HepG2 (cell line): ENCODE data around the gene SCNM1. TPM values are rescaled to one million over a fixed set of nuclear protein-coding genes. Genes with fewer than 3 reads are reported as not detected.

Experiments
- AGO1 ChIP-seq: fragments of 200-400 bp; formaldehyde crosslinking; IDR thresholded peaks from 2 replicates; pipeline ENCODE4 v1.6.1; 2017; ENCODE audit warnings: mild to moderate bottlenecking, low read depth, low read length, moderate library complexity; ENCODE audit not compliant: poor library complexity, severe bottlenecking
- CHD4 ChIP-seq: fragments of 200-600 bp; sonication (generic); IDR thresholded peaks from 2 replicates; pipeline ENCODE4 v1.7.0; 2017; ENCODE audit warnings: mild to moderate bottlenecking, low read length, borderline replicate concordance
- DR1 ChIP-seq: sonication (generic); formaldehyde crosslinking; IDR thresholded peaks from 2 replicates; pipeline ENCODE4 v1.8.0; 2021; ENCODE audit warnings: mild to moderate bottlenecking, missing genetic modification reagents, inconsistent platforms
- ELF4 ChIP-seq: sonication (generic); formaldehyde crosslinking; IDR thresholded peaks from 2 replicates; pipeline ENCODE4 v1.5.0; 2020; ENCODE audit warnings: missing genetic modification reagents, mild to moderate bottlenecking, moderate library complexity, borderline replicate concordance
- HOXA5 ChIP-seq: sonication (generic); formaldehyde crosslinking; IDR thresholded peaks from 2 replicates; pipeline ENCODE4 v1.4.0; 2020; ENCODE audit warnings: missing genetic modification reagents
- NKX3-1 ChIP-seq: sonication (generic); formaldehyde crosslinking; IDR thresholded peaks from 2 replicates; pipeline ENCODE4 v1.5.0; 2020; ENCODE audit warnings: missing genetic modification reagents
- ZBTB7A ChIP-seq: sonication (generic); formaldehyde crosslinking; IDR thresholded peaks from 2 replicates; pipeline ENCODE4 v1.8.0; 2022; ENCODE audit warnings: mild to moderate bottlenecking, missing genetic modification reagents
- ZKSCAN8 ChIP-seq: IDR thresholded peaks from 2 replicates; pipeline ENCODE4 v1.6.1; 2016; ENCODE audit warnings: borderline replicate concordance, missing genetic modification reagents, missing compliant biosample characterization
- ZNF256 ChIP-seq: sonication (generic); formaldehyde crosslinking; conservative IDR thresholded peaks from 2 replicates; pipeline ENCODE4 v1.4.0; 2020; ENCODE audit warnings: missing genetic modification reagents
- polyA plus RNA-seq, 8 experiments: library from polyadenylated mRNA; depleted of rRNA in 3 of 8; stranded (reverse) in 7 of 8; unstranded in 1 of 8; fragments of >200 nt; fragmentation: Illumina TruSeq in 4 of 8; extraction: Trizol in 4 of 8; gene quantifications; 2 replicates each; pipeline versions ENCODE4 v1.2.1 to v1.2.3, GENCODE V29; 2011 to 2016; ENCODE audit warnings: low read depth in 4 of 8, missing spikeins in 1 of 8, mixed read lengths in 1 of 8; ENCODE audit not compliant: insufficient read depth in 1 of 8
- total RNA-seq, 5 experiments: library from RNA; depleted of rRNA; stranded (reverse); fragments of >200 nt; fragmentation: Illumina TruSeq; extraction: Trizol; gene quantifications; 2 replicates each; pipeline ENCODE4 v1.2.3, GENCODE V29; 2016; ENCODE audit warnings: low read depth in 1 of 5
- TF ChIP-seq, protein P1 (sequence below): sonication (generic); formaldehyde crosslinking; IDR thresholded peaks from 2 replicates; pipeline ENCODE4 v1.5.1; 2020; ENCODE audit warnings: mild to moderate bottlenecking, missing genetic modification reagents, borderline replicate concordance
- TF ChIP-seq, protein P2 (sequence below): sonication (generic); formaldehyde crosslinking; IDR thresholded peaks from 2 replicates; pipeline ENCODE4 v1.4.0; 2020; ENCODE audit warnings: mild to moderate bottlenecking, missing genetic modification reagents
- TF ChIP-seq, protein P3 (sequence below): IDR thresholded peaks from 2 replicates; pipeline ENCODE4 v1.4.0; 2020; ENCODE audit warnings: mild to moderate bottlenecking, missing genetic modification reagents
- TF ChIP-seq, protein P4 (sequence below): sonication (generic); formaldehyde crosslinking; IDR thresholded peaks from 2 replicates; pipeline ENCODE4 v1.4.0; 2020; ENCODE audit warnings: missing genetic modification reagents, mild to moderate bottlenecking, borderline replicate concordance
- TF ChIP-seq, protein P5 (sequence below): sonication (generic); formaldehyde crosslinking; IDR thresholded peaks from 2 replicates; pipeline ENCODE4 v1.5.0; 2020; ENCODE audit warnings: missing genetic modification reagents
- TF ChIP-seq, protein P6 (sequence below): IDR thresholded peaks from 2 replicates; pipeline ENCODE4 v1.6.1; 2016; ENCODE audit warnings: missing genetic modification reagents, missing compliant biosample characterization
- TF ChIP-seq, protein P7 (sequence below): sonication (generic); formaldehyde crosslinking; IDR thresholded peaks from 2 replicates; pipeline ENCODE4 v1.8.1; 2023; ENCODE audit warnings: mild to moderate bottlenecking, missing genetic modification reagents, borderline replicate concordance
- TF ChIP-seq, protein P8 (sequence below): sonication (generic); formaldehyde crosslinking; IDR thresholded peaks from 2 replicates; pipeline ENCODE4 v1.8.0; 2022; ENCODE audit warnings: low read depth, missing genetic modification reagents

Gene SCNM1
- total and polyA plus RNA-seq, 2 of the 13 experiments (the other 11 are each of a cell fraction or from before 2014, with no cell fraction given): 16.3 to 31.5 TPM

DNA sequence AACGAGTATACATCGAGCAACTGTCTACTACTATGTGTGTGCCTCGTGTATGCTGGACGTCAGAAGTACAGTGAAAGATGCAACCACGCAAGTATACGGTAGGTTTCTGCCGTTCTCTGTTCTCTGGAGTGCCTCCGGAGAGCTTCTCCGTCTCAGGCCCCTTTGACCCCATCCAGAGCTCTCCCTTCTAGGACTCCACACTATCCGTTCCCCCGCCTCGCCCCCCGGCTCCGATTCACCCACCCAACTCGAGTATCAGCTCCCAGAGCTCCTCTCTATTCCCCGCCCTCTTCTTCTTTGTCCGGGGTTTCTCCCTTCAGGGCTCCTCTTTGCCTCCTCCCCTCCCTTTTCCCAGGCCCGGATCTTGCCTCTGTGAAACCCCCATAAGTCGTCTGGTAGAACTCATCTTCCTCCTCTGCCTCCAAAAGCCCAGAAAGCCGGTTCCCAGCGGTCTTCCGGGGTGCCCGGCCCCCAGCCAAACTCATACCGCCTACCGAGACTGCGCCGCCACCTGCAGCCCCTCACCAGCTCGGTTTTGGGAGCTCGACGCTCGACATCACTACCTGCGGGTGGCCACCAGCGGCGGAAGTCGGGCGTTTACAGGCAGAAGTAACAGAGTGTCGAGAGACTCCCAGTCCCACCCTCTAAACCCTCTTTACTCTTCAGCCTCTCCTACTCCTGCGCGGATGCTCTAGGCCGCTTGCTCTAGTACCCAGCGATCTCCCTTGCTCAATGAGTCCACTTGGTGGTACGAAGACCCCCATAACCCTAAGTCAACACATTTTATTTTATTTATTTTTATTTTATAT, 23.9 kb downstream of the SCNM1 start, which contains the start of gene VPS72 (continued):
- TF ChIP-seq, protein P1, sequence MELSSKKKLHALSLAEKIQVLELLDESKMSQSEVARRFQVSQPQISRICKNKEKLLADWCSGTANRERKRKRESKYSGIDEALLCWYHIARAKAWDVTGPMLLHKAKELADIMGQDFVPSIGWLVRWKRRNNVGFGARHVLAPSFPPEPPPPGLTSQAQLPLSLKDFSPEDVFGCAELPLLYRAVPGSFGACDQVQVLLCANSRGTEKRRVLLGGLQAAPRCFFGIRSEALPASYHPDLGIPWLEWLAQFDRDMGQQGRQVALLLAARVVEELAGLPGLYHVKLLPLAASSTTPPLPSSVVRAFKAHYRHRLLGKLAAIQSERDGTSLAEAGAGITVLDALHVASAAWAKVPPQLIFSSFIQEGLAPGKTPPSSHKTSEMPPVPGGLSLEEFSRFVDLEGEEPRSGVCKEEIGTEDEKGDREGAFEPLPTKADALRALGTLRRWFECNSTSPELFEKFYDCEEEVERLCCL: no peak; the same call in 1 of the 2 replicates
- TF ChIP-seq ZBTB7A (CRISPR knock-in tag) (0 out of 2 replicates have a peak, but pooled peaks have one; percentile 47), ELF4 (CRISPR knock-in tag) (peak; percentile 87), ZKSCAN8 (peak; percentile 78; the same call in 1 of the 2 replicates), CHD4 (no peak), HOXA5 (CRISPR knock-in tag) (peak; percentile 78; the same call in 1 of the 2 replicates), AGO1 (peak; percentile 46), DR1 (CRISPR knock-in tag) (peak; percentile 47; the same call in 1 of the 2 replicates), NKX3-1 (CRISPR knock-in tag) (0 out of 2 replicates have a peak, but pooled peaks have one; percentile 64), ZNF256 (CRISPR knock-in tag) (peak; percentile 45; the same call in 1 of the 2 replicates)
- TF ChIP-seq, protein P2, sequence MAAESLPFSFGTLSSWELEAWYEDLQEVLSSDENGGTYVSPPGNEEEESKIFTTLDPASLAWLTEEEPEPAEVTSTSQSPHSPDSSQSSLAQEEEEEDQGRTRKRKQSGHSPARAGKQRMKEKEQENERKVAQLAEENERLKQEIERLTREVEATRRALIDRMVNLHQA (CRISPR knock-in tag): no peak
- TF ChIP-seq, protein P3, sequence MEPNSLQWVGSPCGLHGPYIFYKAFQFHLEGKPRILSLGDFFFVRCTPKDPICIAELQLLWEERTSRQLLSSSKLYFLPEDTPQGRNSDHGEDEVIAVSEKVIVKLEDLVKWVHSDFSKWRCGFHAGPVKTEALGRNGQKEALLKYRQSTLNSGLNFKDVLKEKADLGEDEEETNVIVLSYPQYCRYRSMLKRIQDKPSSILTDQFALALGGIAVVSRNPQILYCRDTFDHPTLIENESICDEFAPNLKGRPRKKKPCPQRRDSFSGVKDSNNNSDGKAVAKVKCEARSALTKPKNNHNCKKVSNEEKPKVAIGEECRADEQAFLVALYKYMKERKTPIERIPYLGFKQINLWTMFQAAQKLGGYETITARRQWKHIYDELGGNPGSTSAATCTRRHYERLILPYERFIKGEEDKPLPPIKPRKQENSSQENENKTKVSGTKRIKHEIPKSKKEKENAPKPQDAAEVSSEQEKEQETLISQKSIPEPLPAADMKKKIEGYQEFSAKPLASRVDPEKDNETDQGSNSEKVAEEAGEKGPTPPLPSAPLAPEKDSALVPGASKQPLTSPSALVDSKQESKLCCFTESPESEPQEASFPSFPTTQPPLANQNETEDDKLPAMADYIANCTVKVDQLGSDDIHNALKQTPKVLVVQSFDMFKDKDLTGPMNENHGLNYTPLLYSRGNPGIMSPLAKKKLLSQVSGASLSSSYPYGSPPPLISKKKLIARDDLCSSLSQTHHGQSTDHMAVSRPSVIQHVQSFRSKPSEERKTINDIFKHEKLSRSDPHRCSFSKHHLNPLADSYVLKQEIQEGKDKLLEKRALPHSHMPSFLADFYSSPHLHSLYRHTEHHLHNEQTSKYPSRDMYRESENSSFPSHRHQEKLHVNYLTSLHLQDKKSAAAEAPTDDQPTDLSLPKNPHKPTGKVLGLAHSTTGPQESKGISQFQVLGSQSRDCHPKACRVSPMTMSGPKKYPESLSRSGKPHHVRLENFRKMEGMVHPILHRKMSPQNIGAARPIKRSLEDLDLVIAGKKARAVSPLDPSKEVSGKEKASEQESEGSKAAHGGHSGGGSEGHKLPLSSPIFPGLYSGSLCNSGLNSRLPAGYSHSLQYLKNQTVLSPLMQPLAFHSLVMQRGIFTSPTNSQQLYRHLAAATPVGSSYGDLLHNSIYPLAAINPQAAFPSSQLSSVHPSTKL (CRISPR knock-in tag): peak; percentile 56; the same call in 1 of the 2 replicates
- TF ChIP-seq, protein P4, sequence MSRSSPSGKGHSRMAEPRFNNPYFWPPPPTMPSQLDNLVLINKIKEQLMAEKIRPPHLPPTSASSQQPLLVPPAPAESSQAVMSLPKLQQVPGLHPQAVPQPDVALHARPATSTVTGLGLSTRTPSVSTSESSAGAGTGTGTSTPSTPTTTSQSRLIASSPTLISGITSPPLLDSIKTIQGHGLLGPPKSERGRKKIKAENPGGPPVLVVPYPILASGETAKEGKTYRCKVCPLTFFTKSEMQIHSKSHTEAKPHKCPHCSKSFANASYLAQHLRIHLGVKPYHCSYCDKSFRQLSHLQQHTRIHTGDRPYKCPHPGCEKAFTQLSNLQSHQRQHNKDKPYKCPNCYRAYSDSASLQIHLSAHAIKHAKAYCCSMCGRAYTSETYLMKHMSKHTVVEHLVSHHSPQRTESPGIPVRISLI (CRISPR knock-in tag): no peak
- TF ChIP-seq, protein P5, sequence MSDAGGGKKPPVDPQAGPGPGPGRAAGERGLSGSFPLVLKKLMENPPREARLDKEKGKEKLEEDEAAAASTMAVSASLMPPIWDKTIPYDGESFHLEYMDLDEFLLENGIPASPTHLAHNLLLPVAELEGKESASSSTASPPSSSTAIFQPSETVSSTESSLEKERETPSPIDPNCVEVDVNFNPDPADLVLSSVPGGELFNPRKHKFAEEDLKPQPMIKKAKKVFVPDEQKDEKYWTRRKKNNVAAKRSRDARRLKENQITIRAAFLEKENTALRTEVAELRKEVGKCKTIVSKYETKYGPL: 0 out of 2 replicates have a peak, but pooled peaks have one; percentile 30
- TF ChIP-seq, protein P6, sequence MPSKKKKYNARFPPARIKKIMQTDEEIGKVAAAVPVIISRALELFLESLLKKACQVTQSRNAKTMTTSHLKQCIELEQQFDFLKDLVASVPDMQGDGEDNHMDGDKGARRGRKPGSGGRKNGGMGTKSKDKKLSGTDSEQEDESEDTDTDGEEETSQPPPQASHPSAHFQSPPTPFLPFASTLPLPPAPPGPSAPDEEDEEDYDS: peak; percentile 76
- TF ChIP-seq, protein P7, sequence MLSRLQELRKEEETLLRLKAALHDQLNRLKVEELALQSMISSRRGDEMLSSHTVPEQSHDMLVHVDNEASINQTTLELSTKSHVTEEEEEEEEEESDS (CRISPR knock-in tag): no peak
- TF ChIP-seq, protein P8, sequence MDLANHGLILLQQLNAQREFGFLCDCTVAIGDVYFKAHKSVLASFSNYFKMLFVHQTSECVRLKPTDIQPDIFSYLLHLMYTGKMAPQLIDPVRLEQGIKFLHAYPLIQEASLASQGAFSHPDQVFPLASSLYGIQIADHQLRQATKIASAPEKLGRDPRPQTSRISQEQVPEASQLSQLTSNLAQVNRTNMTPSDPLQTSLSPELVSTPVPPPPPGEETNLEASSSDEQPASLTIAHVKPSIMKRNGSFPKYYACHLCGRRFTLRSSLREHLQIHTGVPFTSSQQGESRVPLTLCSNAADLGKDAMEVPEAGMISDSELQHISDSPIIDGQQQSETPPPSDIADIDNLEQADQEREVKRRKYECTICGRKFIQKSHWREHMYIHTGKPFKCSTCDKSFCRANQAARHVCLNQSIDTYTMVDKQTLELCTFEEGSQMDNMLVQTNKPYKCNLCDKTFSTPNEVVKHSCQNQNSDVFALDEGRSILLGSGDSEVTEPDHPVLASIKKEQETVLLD (CRISPR knock-in tag): peak; percentile 57; the same call in 1 of the 2 replicates
